UCSD-AML1 (cell line): ENCODE data around the gene TIMM13.

Experiments used
- DNase-seq: peaks from one replicate; lab custom pipeline; 2025; ENCODE audit not compliant: unreplicated experiment; lab: John Stamatoyannopoulos, UW

Gene TIMM13

GRCh38 chr19:2455851-2456570, 28.6 kb upstream of the TIMM13 start:
- peak; percentile 29 for DNase-seq

- no peak for DNase-seq
Measured at GRCh38 chr19:2454962-2455850, 27.8 kb upstream of the TIMM13 start.

GRCh38 chr19:2454199-2454961, 27.0 kb upstream of the TIMM13 start:
- no peak for DNase-seq

- DNase-seq: no peak
Measured at GRCh38 chr19:2453431-2454025, 26.1 kb upstream of the TIMM13 start.

- DNase-seq: no peak
Measured at GRCh38 chr19:2451741-2452140, 24.4 kb upstream of the TIMM13 start.

GRCh38 chr19:2451138-2451537, 23.8 kb upstream of the TIMM13 start:
- DNase-seq: no peak

GRCh38 chr19:2449019-2449418, 21.6 kb upstream of the TIMM13 start:
- DNase-seq: no peak

- peak; percentile 71 for DNase-seq
Measured at GRCh38 chr19:2446381-2446780, 19.0 kb upstream of the TIMM13 start.

GRCh38 chr19:2444251-2445002, 17.0 kb upstream of the TIMM13 start:
- DNase-seq: no peak

- no peak for DNase-seq
Measured at GRCh38 chr19:2443785-2444182, 16.4 kb upstream of the TIMM13 start.

GRCh38 chr19:2443116-2443784, 15.9 kb upstream of the TIMM13 start:
- no peak for DNase-seq

- DNase-seq: no peak
Measured at GRCh38 chr19:2441096-2441752, 13.8 kb upstream of the TIMM13 start.

- no peak for DNase-seq
Measured at GRCh38 chr19:2440515-2440914, 13.1 kb upstream of the TIMM13 start.

- no peak for DNase-seq
Measured at GRCh38 chr19:2438178-2438577, 10.8 kb upstream of the TIMM13 start.

GRCh38 chr19:2436926-2437325, 9.5 kb upstream of the TIMM13 start:
- DNase-seq: no peak

- DNase-seq: no peak
Measured at GRCh38 chr19:2436384-2436783, 9.0 kb upstream of the TIMM13 start.

GRCh38 chr19:2434721-2435265, 7.4 kb upstream of the TIMM13 start:
- no peak for DNase-seq

GRCh38 chr19:2434267-2434666, 6.9 kb upstream of the TIMM13 start:
- no peak for DNase-seq

- DNase-seq: no peak
Measured at GRCh38 chr19:2433854-2434253, 6.5 kb upstream of the TIMM13 start.
